GM12878 (cell line): ENCODE data around the gene HMCN1. TPM values are rescaled to one million over a fixed set of nuclear protein-coding genes. Genes with fewer than 3 reads are reported as not detected.

ENCODE experiments used
- ATAC-seq: fragments of 200-7000 bp; cut with Tn5 transposase; 3 replicates; pipeline ENCODE4 v1.9.1; 2020; ENCODE audit warnings: mild to moderate bottlenecking, moderate library complexity
- BruUV-seq: library from RNA; stranded (reverse); fragments of 400-500 nt; replicated peaks from 2 replicates; lab custom pipeline; 2021; lab: Mats Ljungman, UMichigan
- CTCF ChIA-PET: fragments of 300-600 bp; sonication (Branson Sonifier 250); formaldehyde crosslinking; extraction: SDS; loops from one replicate; lab custom pipeline; 2021; ENCODE audit warnings: inconsistent platforms; lab: Yijun Ruan, JAX
- POLR2A ChIA-PET: fragments of 350-600 bp; formaldehyde crosslinking; extraction: SDS; loops from one replicate; lab custom pipeline; 2021; ENCODE audit warnings: inconsistent platforms; lab: Charles Lee
- RAD21 ChIA-PET: fragments of 300-600 bp; sonication (Branson Sonifier 250); formaldehyde crosslinking; loops from one replicate; lab custom pipeline; 2023; ENCODE audit warnings: antibody characterized with exemption; ENCODE audit not compliant: unreplicated experiment; lab: Charles Lee
- SMC1A ChIA-PET: fragments of 300-600 bp; sonication (Branson Sonifier 250); formaldehyde crosslinking; loops from one replicate; lab custom pipeline; 2023; ENCODE audit not compliant: unreplicated experiment, uncharacterized antibody; lab: Charles Lee
- DNase-seq: peaks from one replicate; pipeline ENCODE4 v3.0.0-alpha.2; 2011; ENCODE audit warnings: low read depth, low spot score
- FAIRE-seq: peaks from 3 replicates; lab custom pipeline; 2011; peaks lifted over from hg19 to GRCh38; lab: Jason Lieb, UNC
- H2AFZ ChIP-seq: 2 replicates; pipeline ENCODE4 v1.6.0; 2011; ENCODE audit warnings: low read depth, low read length, control low read depth; ENCODE audit not compliant: control insufficient read depth
- H3K27ac ChIP-seq: 2 replicates; pipeline ENCODE4 v1.5.1; 2011; ENCODE audit warnings: control low read depth; ENCODE audit not compliant: control insufficient read depth, insufficient read depth
- H3K27me3 ChIP-seq, 2 experiments: replicated peaks in 1 of 2; 2 replicates each; pipeline versions ENCODE4 v1.6.0 to v1.6.1; 2011; ENCODE audit warnings: low read length in 1 of 2; ENCODE audit not compliant: control insufficient read depth in 2 of 2, insufficient read depth in 2 of 2
- H3K36me3 ChIP-seq, 2 experiments: 2 replicates each; pipeline ENCODE4 v1.5.1; 2011; ENCODE audit warnings: low read length in 1 of 2; ENCODE audit not compliant: control insufficient read depth in 2 of 2, insufficient read depth in 2 of 2
- H3K4me1 ChIP-seq: 2 replicates; pipeline ENCODE4 v1.6.1; 2011; ENCODE audit warnings: mild to moderate bottlenecking, low read length, moderate library complexity, mixed read lengths; ENCODE audit not compliant: control insufficient read depth, insufficient read depth
- H3K4me2 ChIP-seq: 2 replicates; pipeline ENCODE4 v1.6.0; 2011; ENCODE audit warnings: control low read depth; ENCODE audit not compliant: control insufficient read depth, insufficient read depth
- H3K4me3 ChIP-seq: fragments of 200-600 bp; sonication (generic); 2 replicates; pipeline ENCODE4 v1.5.1; 2016
- H3K79me2 ChIP-seq: 2 replicates; pipeline ENCODE4 v1.6.0; 2011; ENCODE audit warnings: low read length; ENCODE audit not compliant: control insufficient read depth, insufficient read depth
- H3K9ac ChIP-seq: 2 replicates; pipeline ENCODE4 v1.8.0; 2011; ENCODE audit warnings: low read length, control low read depth, mixed read lengths; ENCODE audit not compliant: control insufficient read depth, insufficient read depth
- H3K9me3 ChIP-seq: replicated peaks from 3 replicates; pipeline ENCODE4 v1.5.1; 2011; ENCODE audit warnings: mild to moderate bottlenecking, low read length; ENCODE audit not compliant: control insufficient read depth, insufficient read depth
- H4K20me1 ChIP-seq: 2 replicates; pipeline ENCODE4 v1.6.0; 2011; ENCODE audit not compliant: control insufficient read depth, insufficient read depth
- BCL11A ChIP-seq: IDR thresholded peaks from 2 replicates; pipeline ENCODE4 v1.6.1; 2011; ENCODE audit warnings: low read depth, low read length
- CHD2 ChIP-seq: IDR thresholded peaks from 2 replicates; pipeline ENCODE4 v1.6.1; 2011; ENCODE audit warnings: low read depth, low read length, improper control_type of control experiment, borderline replicate concordance
- CREM ChIP-seq: IDR thresholded peaks from 2 replicates; pipeline ENCODE4 v1.6.1; 2014; ENCODE audit warnings: antibody characterized with exemption, low read depth
- HCFC1 ChIP-seq: fragments of 150-350 bp; IDR thresholded peaks from 2 replicates; pipeline ENCODE4 v1.6.1; 2014; ENCODE audit warnings: low read length
- IRF4 ChIP-seq: IDR thresholded peaks from 2 replicates; pipeline ENCODE4 v1.6.1; 2011; ENCODE audit warnings: low read depth, low read length
- POU2F2 ChIP-seq: IDR thresholded peaks from 3 replicates; pipeline ENCODE4 v1.6.1; 2011; ENCODE audit warnings: low read depth, mild to moderate bottlenecking, low read length, borderline replicate concordance
- RBBP5 ChIP-seq: fragments of 200-600 bp; sonication (generic); conservative IDR thresholded peaks from 2 replicates; pipeline ENCODE4 v1.6.1; 2016
- SMARCA5 ChIP-seq: fragments of 450-650 bp; IDR thresholded peaks from 2 replicates; pipeline ENCODE4 v1.6.1; 2017; ENCODE audit warnings: mild to moderate bottlenecking
- TCF12 ChIP-seq: IDR thresholded peaks from 2 replicates; pipeline ENCODE4 v1.6.1; 2011; ENCODE audit warnings: low read depth, mild to moderate bottlenecking, low read length
- USF2 ChIP-seq: IDR thresholded peaks from 2 replicates; pipeline ENCODE4 v1.6.1; 2011; ENCODE audit warnings: low read depth, low read length, improper control_type of control experiment, borderline replicate concordance
- WGBS: methylation state at CpG from one replicate; pipeline ENCODE4 v1.1.6; 2016; ENCODE audit warnings: low lambda C conversion rate; ENCODE audit not compliant: insufficient replicate concordance, insufficient coverage; ENCODE audit errors: missing lambda C conversion rate; 5-methylcytosine and 5-hydroxymethylcytosine counted together
- in situ Hi-C: fragments of 300-500 bp; cut with MboI; formaldehyde crosslinking; loops from 9 replicates; pipeline ENCODE4 v1.14.3; 2018; ENCODE audit warnings: mixed read lengths
- intact Hi-C: fragments of 100-400 bp; cut with micrococcal nuclease; formaldehyde crosslinking; loops from one replicate; pipeline ENCODE4 v1.14.2; 2022; ENCODE audit not compliant: unreplicated experiment
- polyA plus RNA-seq, 11 experiments: library from polyadenylated mRNA; depleted of rRNA in 4 of 11; unstranded in 6 of 11; stranded (reverse) in 5 of 11; fragments of >200 nt; fragmentation: Nextera tagmentation in 4 of 11; fragmentation: Illumina TruSeq in 1 of 11; extraction: Ambion mirVana in 4 of 11; extraction: Trizol in 1 of 11; gene quantifications; 1 replicate in 1 of 11; 2 replicates in 10 of 11; pipeline versions ENCODE4 v1.2.1 to v1.2.3, GENCODE V29; 2011 to 2016; ENCODE audit warnings: inconsistent platforms in 2 of 11, missing spikeins in 2 of 11, low read depth in 1 of 11
- total RNA-seq, 4 experiments: library from RNA; depleted of rRNA in 3 of 4; stranded (reverse); fragments of >200 nt in 3 of 4; fragmentation: Illumina TruSeq in 1 of 4; extraction: Trizol in 1 of 4; gene quantifications; 2 replicates each; pipeline versions ENCODE4 v1.2.1 to v1.2.3, GENCODE V29; 2013 to 2021
- TF ChIP-seq, protein P1 (sequence below), 3 experiments: IDR thresholded peaks in 2 of 3; conservative IDR thresholded peaks in 1 of 3; 2 replicates each; pipeline ENCODE4 v1.5.1; 2011; ENCODE audit warnings: low read depth in 3 of 3, low read length in 3 of 3, mild to moderate bottlenecking in 3 of 3, control low read depth in 2 of 3, moderate library complexity in 2 of 3, inconsistent platforms in 1 of 3, mixed read lengths in 1 of 3; ENCODE audit not compliant: control insufficient read depth in 2 of 3, insufficient read depth in 1 of 3; ENCODE audit errors: extremely low read depth in 1 of 3
- TF ChIP-seq, protein P2 (sequence below): fragments of 450-650 bp; IDR thresholded peaks from 2 replicates; pipeline ENCODE4 v1.6.1; 2017; ENCODE audit warnings: mild to moderate bottlenecking, moderate library complexity

HMCN1 gene
- total and polyA plus RNA-seq, 10 of the 15 experiments (the other 5 are each of a cell fraction or from before 2014, with no cell fraction given), result under 0.01 to 0.07 TPM; not detected in 8

DNA sequence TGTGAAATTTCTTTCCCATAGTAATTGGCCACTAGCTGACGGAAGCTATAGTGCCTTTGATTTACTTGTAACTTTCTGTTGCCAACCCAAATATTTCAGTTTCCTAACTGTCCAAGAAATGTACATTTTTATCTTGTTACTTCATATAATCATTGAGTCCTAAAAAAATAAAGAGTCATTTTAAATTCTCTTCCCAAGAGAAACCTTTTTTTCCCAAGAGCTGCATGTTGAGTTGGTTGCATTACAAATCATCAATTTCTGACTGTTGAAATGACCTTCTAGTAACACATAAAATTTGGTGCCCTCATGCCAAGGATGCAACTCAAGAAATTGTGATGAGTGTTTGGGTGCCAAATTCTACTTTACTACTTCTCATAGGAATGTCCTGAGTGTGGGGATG lies 61.0 kb downstream of the HMCN1 start:
- Histone ChIP-seq H3K4me2 (no peak overlapping the region), H3K9ac (no peak overlapping the region), H3K4me3 (no peak overlapping the region), H3K27me3 (no peaks in the 10 kb centered on the region), H3K4me1 (no peaks in the 10 kb centered on the region), H4K20me1 (no peaks in the 10 kb centered on the region), H3K36me3 (no peaks in the 10 kb centered on the region), H3K79me2 (no peaks in the 10 kb centered on the region), H3K27ac (no peak overlapping the region), H2AFZ (no peak overlapping the region), H3K9me3 (no peaks in the 10 kb centered on the region; the same call in 2 of the 3 replicates)
- BruUV-seq, result no TSS peak
- SMC1A ChIA-PET, result no interaction called here
- TF ChIP-seq CHD2 (no peak), CREM (no peak), POU2F2 (no peak), IRF4 (no peak), HCFC1 (no peak)
- TF ChIP-seq, protein P1, sequence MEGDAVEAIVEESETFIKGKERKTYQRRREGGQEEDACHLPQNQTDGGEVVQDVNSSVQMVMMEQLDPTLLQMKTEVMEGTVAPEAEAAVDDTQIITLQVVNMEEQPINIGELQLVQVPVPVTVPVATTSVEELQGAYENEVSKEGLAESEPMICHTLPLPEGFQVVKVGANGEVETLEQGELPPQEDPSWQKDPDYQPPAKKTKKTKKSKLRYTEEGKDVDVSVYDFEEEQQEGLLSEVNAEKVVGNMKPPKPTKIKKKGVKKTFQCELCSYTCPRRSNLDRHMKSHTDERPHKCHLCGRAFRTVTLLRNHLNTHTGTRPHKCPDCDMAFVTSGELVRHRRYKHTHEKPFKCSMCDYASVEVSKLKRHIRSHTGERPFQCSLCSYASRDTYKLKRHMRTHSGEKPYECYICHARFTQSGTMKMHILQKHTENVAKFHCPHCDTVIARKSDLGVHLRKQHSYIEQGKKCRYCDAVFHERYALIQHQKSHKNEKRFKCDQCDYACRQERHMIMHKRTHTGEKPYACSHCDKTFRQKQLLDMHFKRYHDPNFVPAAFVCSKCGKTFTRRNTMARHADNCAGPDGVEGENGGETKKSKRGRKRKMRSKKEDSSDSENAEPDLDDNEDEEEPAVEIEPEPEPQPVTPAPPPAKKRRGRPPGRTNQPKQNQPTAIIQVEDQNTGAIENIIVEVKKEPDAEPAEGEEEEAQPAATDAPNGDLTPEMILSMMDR (IDR thresholded peaks at IDR 0.05 in 2 of 3, conservative IDR thresholded peaks at IDR 0.05 in 1 of 3; ENCODE audit: control insufficient read depth in 2 of 3, extremely low read depth in 1 of 3, insufficient read depth in 1 of 3, low read depth in 3 of 3, low read length in 3 of 3), result no peak
- POLR2A ChIA-PET, result no interaction called here
- FAIRE-seq (no peak), DNase-seq (no peak), ATAC-seq (no peak)
- CTCF ChIA-PET, result interaction anchor here (0.8 kb wide), 1 partner anchor 32 kb away, joined by 4 read pairs; no protein-coding TSS in a partner anchor
- intact Hi-C loops, result no loop called here
- in situ Hi-C loops, result no loop called here
- RAD21 ChIA-PET, result no interaction called here
- 76% methylated on average over 1 of the region's 1 CpG for WGBS

DNA sequence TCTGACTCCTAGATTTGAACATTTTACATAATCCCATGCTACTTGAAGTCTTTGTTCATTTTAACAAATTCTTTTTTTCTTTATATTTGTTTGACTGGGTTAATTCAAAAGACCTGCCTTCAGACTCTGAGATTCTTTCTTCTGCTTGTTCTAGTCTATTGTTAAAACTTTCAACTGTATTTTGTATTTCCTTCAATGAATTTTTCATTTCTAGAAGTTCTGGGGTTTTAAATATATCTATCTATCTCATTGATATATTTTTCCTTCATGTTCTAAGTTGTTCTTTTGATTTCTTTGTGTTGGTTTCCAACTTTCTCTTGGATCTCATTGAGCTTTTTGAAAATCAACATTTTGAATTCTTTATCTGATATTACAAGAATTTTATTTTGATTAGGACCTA lies 64.3 kb downstream of the HMCN1 start:
- no peak overlapping the region for H3K27ac ChIP-seq
- ATAC-seq, result no peak
- RAD21 ChIA-PET, result no interaction called here
- CTCF ChIA-PET, result no interaction called here
- H3K9me3 ChIP-seq, result no peaks in the 10 kb centered on the region; the same call in 2 of the 3 replicates
- H3K36me3 ChIP-seq, result no peaks in the 10 kb centered on the region
- intact Hi-C loops, result no loop called here
- DNase-seq, result no peak
- in situ Hi-C loops, result no loop called here
- SMC1A ChIA-PET, result no interaction called here
- no TSS peak for BruUV-seq
- H3K27me3 ChIP-seq, result no peaks in the 10 kb centered on the region
- no peaks in the 10 kb centered on the region for H4K20me1 ChIP-seq
- FAIRE-seq, result no peak
- no peak overlapping the region for H3K9ac ChIP-seq
- H2AFZ ChIP-seq, result no peak overlapping the region
- no peak overlapping the region for H3K4me3 ChIP-seq
- H3K79me2 ChIP-seq, result no peaks in the 10 kb centered on the region
- no peak overlapping the region for H3K4me2 ChIP-seq
- POLR2A ChIA-PET, result no interaction called here
- no peaks in the 10 kb centered on the region for H3K4me1 ChIP-seq
- TF ChIP-seq USF2 (no peak), SMARCA5 (no peak), RBBP5 (no peak), TCF12 (no peak), BCL11A (no peak)
- TF ChIP-seq, protein P2, sequence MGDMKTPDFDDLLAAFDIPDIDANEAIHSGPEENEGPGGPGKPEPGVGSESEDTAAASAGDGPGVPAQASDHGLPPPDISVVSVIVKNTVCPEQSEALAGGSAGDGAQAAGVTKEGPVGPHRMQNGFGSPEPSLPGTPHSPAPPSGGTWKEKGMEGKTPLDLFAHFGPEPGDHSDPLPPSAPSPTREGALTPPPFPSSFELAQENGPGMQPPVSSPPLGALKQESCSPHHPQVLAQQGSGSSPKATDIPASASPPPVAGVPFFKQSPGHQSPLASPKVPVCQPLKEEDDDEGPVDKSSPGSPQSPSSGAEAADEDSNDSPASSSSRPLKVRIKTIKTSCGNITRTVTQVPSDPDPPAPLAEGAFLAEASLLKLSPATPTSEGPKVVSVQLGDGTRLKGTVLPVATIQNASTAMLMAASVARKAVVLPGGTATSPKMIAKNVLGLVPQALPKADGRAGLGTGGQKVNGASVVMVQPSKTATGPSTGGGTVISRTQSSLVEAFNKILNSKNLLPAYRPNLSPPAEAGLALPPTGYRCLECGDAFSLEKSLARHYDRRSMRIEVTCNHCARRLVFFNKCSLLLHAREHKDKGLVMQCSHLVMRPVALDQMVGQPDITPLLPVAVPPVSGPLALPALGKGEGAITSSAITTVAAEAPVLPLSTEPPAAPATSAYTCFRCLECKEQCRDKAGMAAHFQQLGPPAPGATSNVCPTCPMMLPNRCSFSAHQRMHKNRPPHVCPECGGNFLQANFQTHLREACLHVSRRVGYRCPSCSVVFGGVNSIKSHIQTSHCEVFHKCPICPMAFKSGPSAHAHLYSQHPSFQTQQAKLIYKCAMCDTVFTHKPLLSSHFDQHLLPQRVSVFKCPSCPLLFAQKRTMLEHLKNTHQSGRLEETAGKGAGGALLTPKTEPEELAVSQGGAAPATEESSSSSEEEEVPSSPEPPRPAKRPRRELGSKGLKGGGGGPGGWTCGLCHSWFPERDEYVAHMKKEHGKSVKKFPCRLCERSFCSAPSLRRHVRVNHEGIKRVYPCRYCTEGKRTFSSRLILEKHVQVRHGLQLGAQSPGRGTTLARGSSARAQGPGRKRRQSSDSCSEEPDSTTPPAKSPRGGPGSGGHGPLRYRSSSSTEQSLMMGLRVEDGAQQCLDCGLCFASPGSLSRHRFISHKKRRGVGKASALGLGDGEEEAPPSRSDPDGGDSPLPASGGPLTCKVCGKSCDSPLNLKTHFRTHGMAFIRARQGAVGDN, result no peak
